ENCODE measurements around the gene ERGIC1.
A peak's percentile ranks its signal among the peaks of the same experiment; 100 is the strongest.
"Not testable (repeated sequence)": the region's sequence is repeated elsewhere in the genome, so short reads cannot be mapped to it uniquely, and the experiment has no call there.

ERGIC1 gene

DNA sequence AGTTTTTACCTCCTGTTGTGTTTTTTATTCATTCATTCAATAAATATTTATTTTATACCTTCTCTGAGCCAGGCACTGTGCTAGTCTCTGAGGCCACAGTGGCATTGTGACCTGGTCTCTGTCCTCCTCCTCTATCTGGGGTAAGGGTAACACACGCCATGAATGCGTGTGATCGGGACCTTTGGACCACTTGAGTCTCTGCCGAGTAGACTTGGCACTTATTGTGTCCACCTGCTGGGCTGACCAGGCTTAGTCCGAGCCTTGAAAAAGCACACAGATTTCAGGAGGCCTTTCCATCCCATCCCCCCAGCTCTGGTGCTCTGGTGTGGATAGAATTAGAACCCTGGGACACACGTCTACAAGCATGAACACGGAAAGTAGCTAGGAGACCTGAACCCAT is 58.7 kb downstream of the ERGIC1 start:
- no peak for TF ChIP-seq JUND (IDR thresholded peaks at IDR 0.05; ENCODE audit: low read depth)
- in situ Hi-C loops (cut with HindIII; ENCODE audit: low pct_unique_long_range_greater_than_20kb, low sequenced_read_pairs): no loop called here
- no peak for DNase-seq (ENCODE audit: low read depth in 1 of 2, low spot score in 1 of 2)

GRCh38 chr5:172894767-172895388 is 60.8 kb downstream of the ERGIC1 start:
- no peak for TF ChIP-seq JUND (IDR thresholded peaks at IDR 0.05; ENCODE audit: low read depth)
- no peak for DNase-seq (ENCODE audit: low read depth in 1 of 2, low spot score in 1 of 2)
- in situ Hi-C loops (cut with HindIII; ENCODE audit: low pct_unique_long_range_greater_than_20kb, low sequenced_read_pairs): no loop called here

DNA sequence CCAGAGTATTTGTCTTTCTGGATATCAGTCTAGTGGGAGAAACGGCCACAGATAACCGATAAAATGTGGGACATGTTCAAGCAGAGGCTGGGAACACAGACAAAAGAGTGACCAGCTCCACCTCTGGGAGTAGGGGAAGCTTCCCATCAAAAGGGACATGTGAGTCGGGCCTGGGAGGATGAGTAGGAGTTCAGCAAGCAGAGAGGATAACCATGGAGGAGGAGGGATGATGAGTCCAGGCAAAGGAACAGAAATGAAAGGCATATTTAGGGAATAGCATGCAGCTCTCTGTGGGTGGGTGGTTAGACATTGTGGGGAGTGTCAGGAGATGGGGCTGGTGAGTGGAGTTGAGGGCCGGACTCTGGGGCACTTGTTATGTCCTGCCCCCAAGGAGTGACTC is 61.5 kb downstream of the ERGIC1 start:
- no peak for TF ChIP-seq JUND (IDR thresholded peaks at IDR 0.05; ENCODE audit: low read depth)
- in situ Hi-C loops (cut with HindIII; ENCODE audit: low pct_unique_long_range_greater_than_20kb, low sequenced_read_pairs): no loop called here
- DNase-seq (ENCODE audit: low read depth in 1 of 2, low spot score in 1 of 2): no peak

DNA sequence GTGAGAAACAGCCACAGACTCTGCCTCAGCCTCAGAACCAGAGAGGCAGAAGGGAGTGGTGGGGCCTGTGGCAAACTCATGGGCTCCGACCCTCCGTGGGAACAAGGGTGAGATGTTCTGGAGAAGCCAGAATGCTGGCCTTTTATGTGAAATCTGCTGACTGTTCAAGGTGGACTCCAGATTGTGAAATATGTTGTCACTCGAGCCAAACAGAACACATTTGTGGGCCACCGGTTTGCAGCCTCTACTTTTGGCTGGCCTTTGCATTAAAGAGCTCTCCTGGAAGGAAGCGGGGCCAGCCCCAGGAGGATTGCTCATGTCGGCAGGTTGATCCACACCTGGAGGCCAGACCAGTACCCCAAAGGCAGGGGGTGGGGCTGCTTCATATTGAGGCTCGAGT is 62.4 kb downstream of the ERGIC1 start:
- no peak for TF ChIP-seq JUND (IDR thresholded peaks at IDR 0.05; ENCODE audit: low read depth)
- in situ Hi-C loops (cut with HindIII; ENCODE audit: low pct_unique_long_range_greater_than_20kb, low sequenced_read_pairs): no loop called here
- DNase-seq (ENCODE audit: low read depth in 1 of 2, low spot score in 1 of 2): no peak

DNA sequence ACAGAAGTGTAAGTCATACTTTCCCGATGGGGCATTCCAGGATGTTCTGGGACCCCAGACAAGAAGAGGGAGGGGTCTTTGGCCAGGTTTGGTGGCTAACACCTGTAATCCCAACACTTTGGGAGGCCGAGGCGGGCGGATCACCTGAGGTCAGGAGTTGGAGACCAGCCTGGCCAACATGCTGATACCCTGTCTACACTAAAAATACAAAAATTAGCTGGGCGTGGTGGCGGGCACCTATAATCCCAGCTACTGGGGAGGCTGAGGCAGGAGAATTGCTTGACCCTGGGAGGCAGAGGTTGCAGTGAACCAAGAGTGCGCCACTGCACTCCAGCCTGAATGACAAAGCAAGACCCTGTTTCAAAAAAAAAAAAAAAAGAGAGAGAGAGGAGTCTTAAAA is 63.0 kb downstream of the ERGIC1 start:
- DNase-seq (ENCODE audit: low read depth in 1 of 2, low spot score in 1 of 2); in situ Hi-C loops (cut with HindIII; ENCODE audit: low pct_unique_long_range_greater_than_20kb, low sequenced_read_pairs): not testable (repeated sequence)

DNA sequence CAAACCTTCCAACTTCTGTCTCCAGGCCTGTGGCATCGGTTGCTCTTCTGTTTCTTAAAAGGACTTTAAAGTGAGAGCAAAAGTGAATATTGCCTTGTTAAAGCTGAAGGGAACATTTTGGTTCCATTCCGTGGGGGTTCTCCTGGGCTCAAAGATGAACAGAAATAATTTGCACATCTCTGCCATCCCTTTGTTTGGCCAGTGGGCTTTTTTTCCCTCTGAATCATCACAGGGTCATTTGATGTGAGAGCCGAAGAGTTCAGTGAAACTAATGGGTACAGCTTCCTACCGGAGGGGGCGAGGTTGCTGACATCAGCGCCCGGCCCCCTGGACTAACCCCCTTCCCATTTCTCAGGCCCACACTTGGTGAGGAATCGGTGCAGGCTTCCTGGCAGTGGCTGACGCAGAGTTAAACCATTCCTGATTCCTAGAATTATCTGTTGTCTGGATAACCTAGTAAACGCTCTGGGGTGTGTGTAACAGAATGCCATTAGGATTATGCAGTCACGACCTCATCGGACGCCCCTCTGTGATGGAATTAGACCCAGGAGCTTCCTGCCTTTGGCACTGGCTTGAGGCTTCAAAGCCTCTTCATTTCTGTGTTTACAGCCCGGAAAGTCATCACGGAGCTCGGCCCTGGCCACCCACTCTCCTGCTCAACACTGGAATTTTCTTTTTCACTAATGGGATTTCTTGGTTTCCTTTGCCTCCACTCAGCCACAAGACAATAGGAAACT is 63.6 kb downstream of the ERGIC1 start:
- no peak for DNase-seq (ENCODE audit: low read depth in 1 of 2, low spot score in 1 of 2)
- no peak for TF ChIP-seq JUND (IDR thresholded peaks at IDR 0.05; ENCODE audit: low read depth)
- in situ Hi-C loops (cut with HindIII; ENCODE audit: low pct_unique_long_range_greater_than_20kb, low sequenced_read_pairs): no loop called here

DNA sequence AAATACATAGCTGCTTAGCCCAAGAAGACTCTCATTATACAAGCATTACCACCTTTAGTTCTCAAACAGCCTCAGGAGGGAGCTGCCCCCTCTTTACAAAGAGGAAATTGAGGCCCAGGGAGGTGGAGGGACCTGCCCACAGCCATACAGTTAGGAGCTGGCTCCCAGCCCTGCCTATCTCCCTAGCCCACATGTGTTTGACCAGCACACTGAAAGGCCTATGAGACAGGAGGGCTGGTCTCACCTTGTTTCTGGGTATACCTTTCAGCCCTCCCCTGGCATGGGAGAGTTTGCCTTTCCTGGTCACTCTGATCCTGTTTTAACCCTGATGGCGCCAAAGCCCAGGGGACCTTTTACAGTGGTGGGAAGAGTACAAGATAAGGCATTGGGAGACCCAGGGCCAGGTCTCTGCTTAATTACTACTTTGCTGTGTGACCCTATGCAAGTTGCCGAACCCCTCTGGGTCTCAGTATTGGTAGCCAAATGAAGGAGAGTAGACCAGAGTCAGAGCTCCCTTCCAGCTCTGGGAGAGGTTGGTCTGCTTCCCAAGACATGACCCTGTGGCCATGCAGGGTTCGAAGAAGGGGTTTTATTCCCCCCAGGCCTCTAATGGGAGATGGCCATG is 64.3 kb downstream of the ERGIC1 start:
- TF ChIP-seq JUND (IDR thresholded peaks at IDR 0.05; ENCODE audit: low read depth): no peak
- in situ Hi-C loops (cut with HindIII; ENCODE audit: low pct_unique_long_range_greater_than_20kb, low sequenced_read_pairs): no loop called here
- no peak for DNase-seq (ENCODE audit: low read depth in 1 of 2, low spot score in 1 of 2)

DNA sequence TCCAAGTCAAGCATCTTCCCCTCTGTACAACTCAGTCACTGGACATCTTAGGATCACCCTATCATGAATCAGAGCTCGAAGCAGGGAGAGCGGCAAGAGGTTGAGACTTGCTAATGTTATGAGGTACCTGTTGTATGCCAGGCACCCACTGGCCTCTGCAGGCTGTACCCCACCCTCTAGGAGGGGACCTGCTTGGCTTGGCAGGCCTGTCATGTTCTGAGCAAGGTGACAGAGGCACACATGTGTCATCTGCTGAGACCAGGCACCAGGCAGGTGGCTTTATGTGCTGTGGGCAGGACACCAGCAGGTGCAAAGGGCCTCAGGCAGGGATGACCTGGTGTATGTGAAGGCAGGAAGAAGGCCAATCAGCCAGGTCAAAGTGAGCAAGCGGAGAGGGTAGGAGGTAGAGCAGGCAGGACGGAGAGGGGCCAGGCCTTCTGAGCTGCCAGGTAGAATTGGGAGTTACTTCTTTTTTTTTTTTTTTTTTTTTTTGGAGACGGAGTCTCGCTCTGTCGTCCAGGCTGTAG is 64.9 kb downstream of the ERGIC1 start:
- TF ChIP-seq JUND (IDR thresholded peaks at IDR 0.05; ENCODE audit: low read depth): no peak
- DNase-seq (ENCODE audit: low read depth in 1 of 2, low spot score in 1 of 2): no peak
- in situ Hi-C loops (cut with HindIII; ENCODE audit: low pct_unique_long_range_greater_than_20kb, low sequenced_read_pairs): no loop called here

GRCh38 chr5:172899436-172899835 is 65.4 kb downstream of the ERGIC1 start:
- no peak for DNase-seq (ENCODE audit: low read depth in 1 of 2, low spot score in 1 of 2)
- in situ Hi-C loops (cut with HindIII; ENCODE audit: low pct_unique_long_range_greater_than_20kb, low sequenced_read_pairs): no loop called here
- TF ChIP-seq JUND (IDR thresholded peaks at IDR 0.05; ENCODE audit: low read depth): no peak

GRCh38 chr5:172901012-172901780 is 67.1 kb downstream of the ERGIC1 start:
- in situ Hi-C loops (cut with HindIII; ENCODE audit: low pct_unique_long_range_greater_than_20kb, low sequenced_read_pairs): no loop called here
- DNase-seq (ENCODE audit: low read depth in 1 of 2, low spot score in 1 of 2): no peak
- TF ChIP-seq JUND (IDR thresholded peaks at IDR 0.05; ENCODE audit: low read depth): no peak

- TF ChIP-seq JUND (IDR thresholded peaks at IDR 0.05; ENCODE audit: low read depth): no peak
Observed at GRCh38 chr5:172901788-172902496, 67.9 kb downstream of the ERGIC1 start.

More at GRCh38 chr5:172901788-172902496, 67.9 kb downstream of the ERGIC1 start:
- peak in 1 of 2 experiments; percentile 39 for DNase-seq (ENCODE audit: low read depth in 1 of 2, low spot score in 1 of 2)
- in situ Hi-C loops (cut with HindIII; ENCODE audit: low pct_unique_long_range_greater_than_20kb, low sequenced_read_pairs): no loop called here

All from T47D (cell line).